Cerebellar cortex (tissue), 1 donor: ENCODE measurements around the gene ZNF346.
A peak's percentile ranks its signal among the peaks of the same experiment; 100 is the strongest.

Experiments used
- DNase-seq: peaks from one replicate; pipeline ENCODE4 v3.0.0-alpha.2; 2015; ENCODE audit warnings: low spot score

The ZNF346 gene

DNA sequence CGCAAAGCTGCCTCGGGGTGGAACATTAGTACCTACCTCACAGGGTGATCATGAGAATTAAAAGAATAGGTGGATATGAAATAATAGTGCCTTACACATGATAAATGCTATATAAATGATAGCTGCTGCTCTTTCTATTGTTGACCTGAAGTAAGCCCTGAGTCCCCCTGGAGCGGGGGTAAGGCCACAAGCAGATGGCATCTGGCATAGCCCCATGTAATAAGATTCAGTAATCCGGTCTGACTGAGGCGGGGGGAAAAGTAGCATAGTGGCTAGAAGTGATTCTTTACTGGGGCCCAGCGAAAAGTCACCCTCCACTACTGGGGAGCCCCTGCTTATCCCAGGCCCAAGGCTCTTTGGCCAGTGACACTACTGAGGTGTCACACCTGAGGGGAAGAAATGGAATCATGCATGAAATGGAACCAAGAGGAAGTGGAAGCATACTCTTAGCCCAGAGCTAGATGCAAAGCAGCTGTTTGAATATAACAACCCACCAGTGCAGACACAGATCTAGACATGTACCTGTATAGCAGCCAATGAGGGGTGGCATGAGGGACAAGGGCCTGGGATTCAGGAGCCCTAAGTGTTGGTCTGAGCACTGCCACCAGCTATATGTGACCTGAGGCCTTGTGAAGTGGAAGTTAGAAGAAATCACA is 48.2 kb downstream of the ZNF346 start:
- no peak for DNase-seq

DNA sequence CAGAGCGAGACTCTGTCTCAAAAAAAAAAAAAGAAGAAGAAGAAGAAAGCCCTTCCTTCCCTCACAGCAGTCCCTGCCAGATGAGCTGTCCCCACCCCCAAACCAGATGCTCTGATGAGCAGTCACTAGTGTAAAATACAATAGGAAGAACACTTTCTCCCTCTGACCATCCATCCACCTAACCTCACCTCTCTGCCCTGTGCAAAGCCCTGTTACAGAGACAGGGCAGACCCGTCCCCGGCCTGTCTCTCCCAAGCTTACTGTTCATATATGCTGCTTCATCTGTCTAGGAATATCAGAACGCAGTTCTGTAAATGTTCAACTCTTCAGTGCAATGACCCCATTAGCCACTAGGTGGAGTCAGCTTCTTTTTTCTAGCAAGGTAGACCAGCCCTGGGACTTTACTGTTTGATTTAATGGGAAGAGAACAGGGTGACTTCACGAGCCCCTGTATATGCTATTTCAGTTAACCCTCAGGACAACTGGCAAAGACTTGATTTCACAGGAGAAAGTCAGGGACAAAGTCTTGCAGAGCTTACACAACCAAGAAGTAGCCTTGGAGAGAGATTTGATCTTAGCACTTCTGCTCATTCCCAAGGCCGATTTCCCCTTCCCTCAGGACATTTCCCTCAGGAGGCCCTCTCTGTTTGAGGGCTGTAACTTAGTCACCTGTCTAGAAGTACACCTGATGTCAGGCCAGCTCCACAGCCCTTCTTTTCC is 49.3 kb downstream of the ZNF346 start:
- DNase-seq, result peak; percentile 90

DNA sequence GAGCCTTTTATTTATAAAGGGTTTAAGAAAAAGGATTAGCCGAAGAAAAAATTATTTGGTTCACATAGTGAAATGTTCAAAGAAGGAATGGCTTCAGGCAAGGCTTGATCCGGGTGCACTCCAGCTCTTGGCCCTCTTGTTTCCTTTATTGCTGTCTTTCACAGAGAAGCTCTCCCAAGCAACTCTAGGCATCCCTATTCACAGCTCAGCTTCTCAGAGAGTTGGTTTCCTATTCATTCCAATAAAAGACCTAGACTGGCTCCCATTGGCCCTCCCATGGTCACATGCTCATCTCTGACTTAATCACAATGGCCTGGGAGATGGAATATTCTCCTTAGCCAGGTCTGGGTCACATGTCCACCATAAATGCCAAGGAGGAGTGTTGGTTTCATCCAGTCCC is 54.8 kb downstream of the ZNF346 start:
- no peak for DNase-seq

DNA sequence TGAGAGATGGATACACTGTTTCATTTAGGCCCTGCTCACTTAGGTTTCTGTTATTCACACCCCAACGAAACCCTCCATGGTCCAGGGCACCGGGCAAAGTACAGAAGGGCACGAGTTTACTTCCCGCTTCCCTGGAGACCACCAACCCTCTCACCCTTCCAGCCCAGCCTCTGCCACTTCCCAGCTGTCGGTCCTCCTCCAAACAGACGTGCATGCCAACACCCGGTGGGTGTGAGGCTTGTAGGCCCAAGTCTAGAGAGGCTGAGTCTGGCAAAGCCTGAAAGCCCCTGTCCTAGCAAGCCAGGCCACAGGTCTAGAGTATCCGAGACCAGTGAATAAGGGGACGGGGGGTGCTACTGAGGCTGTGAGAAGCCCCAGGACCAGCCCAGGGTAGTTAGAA is 57.1 kb downstream of the ZNF346 start:
- no peak for DNase-seq

DNA sequence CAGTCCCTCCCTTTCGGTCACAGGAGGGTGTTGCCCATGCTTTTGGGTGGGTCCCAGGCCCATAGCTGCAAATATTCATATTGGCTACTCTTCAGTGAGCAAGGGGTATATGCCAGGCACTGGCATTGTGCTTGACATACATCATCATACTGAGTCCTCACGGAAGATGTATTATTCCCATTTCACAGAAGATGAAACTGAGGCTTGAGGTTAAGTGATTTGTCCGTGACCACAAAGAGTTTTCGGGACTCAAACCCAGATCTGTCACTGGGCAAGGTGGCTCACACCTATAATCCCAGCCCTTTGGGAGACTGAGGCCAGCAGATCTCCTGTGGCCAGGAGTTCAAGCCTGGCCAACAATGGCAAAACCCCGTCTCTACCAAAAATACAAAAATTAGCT is 57.8 kb downstream of the ZNF346 start:
- DNase-seq, result no peak

DNA sequence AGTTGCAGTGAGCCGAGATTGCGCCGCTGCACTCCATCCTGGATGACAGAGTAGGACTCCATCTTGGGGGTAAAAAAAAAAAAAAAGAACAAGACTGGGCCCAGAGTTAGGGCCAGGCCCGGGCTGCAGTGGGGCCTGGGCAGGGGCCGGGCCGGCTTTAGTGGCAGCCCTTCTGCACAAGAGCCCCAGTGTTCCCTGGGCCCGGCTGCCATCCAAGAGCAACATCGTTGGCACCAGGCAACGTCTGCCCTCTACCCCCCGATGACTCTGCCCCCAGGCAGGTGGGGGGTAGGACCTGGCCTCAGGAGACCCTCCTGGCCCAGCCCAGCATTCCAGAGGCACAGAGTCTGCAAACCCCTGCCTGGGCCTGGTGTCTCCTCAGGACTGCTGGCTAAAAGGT is 59.4 kb downstream of the ZNF346 start:
- DNase-seq, result no peak

DNA sequence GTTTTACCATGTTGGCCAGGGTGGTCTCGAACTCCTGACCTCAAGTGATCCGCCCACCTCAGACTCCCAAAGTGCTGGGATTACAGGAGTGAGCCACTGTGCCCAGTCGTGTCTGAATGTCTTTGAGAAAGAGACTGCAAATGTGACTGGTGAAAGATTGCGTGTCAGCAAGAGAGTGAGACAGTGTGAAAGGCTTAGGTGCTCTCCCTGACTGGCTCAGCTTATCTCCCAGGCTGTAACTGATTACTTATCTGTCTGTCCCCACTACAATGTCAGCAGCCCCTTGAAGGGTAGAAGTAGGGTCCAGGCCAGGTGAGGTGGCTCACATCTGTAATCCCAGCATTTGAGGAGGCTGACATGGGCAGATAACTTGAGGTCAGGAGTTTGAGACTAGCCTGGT is 60.9 kb downstream of the ZNF346 start:
- no peak for DNase-seq

DNA sequence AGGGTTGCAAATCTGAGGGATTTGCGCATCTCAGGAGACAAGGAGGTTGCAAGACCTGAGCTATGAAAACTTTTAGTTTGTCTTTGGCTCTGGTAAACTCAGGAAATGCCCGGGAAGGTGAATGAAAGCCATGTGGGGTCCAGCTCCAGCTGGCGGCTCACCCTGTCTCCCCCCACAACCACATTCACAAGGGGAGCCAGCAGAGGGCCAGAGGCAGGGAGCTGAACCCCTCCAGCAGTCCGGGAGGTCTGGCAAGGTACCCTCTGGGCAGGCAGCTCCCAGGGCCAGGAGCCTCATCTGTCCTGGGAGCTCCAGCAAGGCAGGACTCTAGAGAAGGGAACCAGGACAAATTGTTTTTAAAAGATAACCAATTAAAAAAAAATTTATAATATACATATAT is 61.7 kb downstream of the ZNF346 start:
- DNase-seq, result no peak

DNA sequence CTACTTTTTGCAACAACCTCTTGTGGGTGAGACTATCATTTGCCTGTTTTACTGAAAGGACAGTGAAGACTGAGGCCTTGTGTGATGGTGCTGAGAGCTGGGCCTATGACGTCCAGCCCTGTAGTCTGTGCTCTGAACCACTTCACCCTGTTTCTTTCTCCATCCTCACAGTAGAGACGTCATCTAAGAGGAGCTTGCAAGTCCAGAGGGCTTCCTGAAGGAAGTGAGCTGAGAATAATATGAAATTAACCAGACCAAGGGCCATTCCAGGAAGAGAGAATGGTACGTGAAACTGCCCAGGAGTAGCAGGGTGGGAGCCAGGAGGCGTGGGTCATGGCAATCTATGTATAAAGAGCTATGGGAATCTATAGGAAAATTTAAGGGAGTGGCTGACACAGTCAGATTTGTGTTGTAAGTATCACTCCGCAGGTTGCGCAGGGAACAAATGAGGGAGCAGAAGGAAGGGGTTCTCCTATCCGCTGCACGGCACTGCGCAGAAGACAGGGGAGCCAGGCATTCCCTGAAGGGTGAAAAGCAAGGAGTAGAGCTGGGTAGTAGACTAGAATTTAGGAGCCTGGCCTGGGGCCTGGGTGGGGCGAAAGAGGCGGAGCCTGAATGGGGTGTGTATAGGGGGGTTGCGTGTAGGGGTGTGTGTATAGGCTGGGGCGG is 63.6 kb downstream of the ZNF346 start:
- peak; percentile 13 for DNase-seq

DNA sequence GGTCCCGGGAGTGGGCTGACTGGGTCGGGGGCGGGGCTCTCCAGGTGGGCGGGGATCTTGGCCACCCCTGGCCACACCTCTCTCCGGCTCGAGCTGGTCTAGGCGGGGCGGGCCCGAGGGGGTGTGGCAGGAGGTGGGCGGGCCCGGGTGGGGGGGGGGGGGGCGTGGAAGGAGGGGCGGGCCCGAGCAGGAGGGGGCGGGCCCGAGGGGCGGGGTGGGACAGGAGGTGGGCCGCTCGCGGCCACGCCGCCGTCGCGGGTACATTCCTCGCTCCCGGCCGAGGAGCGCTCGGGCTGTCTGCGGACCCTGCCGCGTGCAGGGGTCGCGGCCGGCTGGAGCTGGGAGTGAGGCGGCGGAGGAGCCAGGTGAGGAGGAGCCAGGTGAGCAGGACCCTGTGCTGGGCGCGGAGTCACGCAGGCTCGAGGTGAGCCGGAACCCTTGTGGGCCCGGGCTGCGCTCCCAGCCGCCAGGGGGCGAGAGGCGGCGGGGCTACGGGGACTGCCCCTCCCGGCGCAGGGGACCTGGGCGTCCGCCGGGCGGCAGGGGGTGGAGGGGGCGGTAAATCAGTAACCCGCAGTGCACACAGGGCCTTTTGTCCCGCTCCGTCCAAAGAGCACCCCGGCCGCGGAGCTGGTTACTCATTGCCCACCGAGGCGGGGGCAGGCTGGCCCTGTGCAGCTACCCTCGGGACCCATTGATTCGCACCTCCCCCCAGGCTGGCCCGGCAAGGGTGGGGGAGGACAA is 64.3 kb downstream of the ZNF346 start, which contains the start of gene FGFR4:
FGFR4 (plus strand) TSS at position 262 of the 744 bp plus-strand sequence. CDS start 2,688 bp downstream, outside the sequence.
- DNase-seq, result peak; percentile 57

DNA sequence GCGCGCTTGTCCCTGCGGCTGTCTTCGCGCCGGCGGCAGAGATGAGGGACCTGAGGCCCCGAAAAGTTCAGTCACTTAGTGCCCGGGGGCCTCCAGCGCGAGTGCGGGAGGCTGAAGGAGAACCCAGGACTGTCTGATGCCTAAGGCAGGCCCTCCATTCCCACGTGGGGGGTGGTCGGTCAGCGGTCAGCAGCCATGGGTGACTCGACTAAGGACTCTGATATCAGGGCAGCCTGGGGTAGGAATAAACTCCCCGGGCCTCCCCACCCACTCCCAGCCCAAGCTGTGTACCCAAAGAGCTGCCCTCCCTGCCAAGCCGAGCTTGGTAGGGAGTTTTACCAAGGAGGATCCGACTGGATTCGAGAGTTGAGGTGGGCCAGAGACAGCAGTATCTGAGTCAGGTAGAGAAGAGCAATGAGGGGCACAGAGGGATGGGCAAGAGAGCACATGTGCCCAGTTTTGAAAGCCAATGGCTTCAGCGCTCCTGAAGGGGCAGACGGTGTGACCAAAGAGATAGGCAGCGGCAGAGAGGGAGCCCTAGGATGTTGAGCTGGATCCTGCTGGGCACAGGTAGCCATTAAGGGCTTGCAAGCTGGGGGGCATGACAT is 65.0 kb downstream of the ZNF346 start:
- no peak for DNase-seq

DNA sequence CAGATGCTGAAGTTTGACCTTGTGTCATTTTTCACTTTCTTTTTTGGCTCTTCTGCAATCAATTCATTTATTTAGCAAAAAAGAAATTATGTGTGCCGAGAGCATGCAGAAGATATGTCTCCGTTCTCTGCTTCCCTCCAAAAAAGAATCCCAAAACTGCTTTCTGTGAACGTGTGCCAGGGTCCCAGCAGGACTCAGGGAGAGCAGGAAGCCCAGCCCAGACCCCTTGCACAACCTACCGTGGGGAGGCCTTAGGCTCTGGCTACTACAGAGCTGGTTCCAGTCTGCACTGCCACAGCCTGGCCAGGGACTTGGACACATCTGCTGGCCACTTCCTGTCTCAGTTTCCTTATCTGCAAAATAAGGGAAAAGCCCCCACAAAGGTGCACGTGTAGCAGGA is 66.6 kb downstream of the ZNF346 start:
- no peak for DNase-seq

DNA sequence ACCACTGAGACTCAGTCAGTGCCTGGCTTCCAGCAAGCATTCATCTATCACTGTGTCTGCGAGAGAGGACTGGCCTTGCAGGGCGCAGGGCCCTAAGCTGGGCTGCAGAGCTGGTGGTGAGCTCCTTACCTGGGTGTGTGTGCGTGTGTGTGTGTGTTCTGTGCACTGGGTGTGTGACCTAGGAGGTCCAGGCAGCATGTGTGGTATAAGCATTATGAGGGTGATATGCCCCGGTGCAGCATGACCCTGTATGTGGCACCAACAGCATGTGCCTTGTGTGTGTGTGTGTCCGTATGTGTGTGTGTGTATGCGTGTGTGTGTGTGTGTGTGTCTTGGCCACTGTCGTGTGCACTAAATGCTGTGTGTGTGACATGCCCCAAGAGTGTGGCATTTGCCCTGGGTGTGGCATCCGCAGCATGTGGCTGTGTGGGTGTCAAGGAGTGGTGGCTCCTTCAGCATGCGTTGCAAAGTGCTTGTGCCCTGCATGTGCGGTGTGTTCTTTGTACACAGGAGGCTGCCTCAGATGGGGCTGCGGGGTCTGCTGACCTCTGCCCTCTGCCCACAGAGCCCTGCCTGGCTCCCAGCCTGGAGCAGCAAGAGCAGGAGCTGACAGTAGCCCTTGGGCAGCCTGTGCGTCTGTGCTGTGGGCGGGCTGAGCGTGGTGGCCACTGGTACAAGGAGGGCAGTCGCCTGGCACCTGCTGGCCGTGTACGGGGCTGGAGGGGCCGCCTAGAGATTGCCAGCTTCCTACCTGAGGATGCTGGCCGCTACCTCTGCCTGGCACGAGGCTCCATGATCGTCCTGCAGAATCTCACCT is 67.5 kb downstream of the ZNF346 start:
- DNase-seq, result no peak

DNA sequence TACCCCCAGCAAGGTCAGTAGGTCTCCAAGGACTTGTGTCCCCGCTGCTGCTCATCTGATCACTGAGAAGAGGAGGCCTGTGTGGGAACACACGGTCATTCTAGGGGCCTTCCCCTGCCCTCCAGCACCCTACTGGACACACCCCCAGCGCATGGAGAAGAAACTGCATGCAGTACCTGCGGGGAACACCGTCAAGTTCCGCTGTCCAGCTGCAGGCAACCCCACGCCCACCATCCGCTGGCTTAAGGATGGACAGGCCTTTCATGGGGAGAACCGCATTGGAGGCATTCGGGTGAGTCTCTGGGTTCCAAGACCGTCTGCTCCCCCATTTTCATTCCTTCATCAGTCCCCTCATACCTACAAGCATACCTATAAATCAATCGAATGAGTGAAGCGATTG is 68.3 kb downstream of the ZNF346 start:
- no peak for DNase-seq

DNA sequence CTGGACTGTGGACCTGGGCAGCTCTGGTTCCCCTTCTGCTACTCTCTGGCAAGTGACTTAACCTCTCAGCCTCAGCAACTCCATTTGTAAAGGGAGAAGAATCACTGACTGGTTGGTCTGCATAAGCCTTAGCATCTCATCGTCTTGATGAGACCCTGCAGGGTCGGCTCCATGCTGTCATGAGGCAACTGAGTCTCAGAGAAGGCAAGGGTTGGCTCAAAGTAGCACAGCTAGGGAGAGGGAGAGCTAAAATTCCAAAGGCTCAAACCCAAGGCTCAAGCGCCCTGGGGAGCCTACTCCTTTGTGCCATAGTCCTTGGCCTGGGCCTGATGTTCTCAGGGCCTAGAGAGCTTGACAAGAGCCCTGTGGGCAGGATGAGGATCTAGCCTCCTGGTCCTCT is 68.7 kb downstream of the ZNF346 start:
- DNase-seq, result no peak

DNA sequence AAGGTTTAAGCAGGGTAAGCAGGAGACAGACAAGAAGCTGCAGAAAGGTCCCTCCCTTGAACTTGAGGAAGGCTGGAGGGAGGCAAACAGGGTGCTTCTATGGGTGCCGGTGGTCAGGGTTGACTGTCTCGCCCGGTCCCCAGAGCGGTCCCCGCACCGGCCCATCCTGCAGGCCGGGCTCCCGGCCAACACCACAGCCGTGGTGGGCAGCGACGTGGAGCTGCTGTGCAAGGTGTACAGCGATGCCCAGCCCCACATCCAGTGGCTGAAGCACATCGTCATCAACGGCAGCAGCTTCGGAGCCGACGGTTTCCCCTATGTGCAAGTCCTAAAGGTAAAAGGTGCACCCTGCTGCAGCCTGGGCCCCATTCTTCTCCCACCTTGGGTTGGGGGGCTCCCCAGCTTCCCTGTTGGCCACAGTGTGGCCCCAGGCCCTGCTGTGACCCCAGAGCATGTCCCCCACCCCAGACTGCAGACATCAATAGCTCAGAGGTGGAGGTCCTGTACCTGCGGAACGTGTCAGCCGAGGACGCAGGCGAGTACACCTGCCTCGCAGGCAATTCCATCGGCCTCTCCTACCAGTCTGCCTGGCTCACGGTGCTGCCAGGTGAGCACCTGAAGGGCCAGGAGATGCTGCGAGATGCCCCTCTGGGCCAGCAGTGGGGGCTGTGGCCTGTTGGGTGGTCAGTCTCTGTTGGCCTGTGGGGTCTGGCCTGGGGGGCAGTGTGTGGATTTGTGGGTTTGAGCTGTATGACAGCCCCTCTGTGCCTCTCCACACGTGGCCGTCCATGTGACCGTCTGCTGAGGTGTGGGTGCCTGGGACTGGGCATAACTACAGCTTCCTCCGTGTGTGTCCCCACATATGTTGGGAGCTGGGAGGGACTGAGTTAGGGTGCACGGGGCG is 69.9 kb downstream of the ZNF346 start:
- DNase-seq, result no peak

DNA sequence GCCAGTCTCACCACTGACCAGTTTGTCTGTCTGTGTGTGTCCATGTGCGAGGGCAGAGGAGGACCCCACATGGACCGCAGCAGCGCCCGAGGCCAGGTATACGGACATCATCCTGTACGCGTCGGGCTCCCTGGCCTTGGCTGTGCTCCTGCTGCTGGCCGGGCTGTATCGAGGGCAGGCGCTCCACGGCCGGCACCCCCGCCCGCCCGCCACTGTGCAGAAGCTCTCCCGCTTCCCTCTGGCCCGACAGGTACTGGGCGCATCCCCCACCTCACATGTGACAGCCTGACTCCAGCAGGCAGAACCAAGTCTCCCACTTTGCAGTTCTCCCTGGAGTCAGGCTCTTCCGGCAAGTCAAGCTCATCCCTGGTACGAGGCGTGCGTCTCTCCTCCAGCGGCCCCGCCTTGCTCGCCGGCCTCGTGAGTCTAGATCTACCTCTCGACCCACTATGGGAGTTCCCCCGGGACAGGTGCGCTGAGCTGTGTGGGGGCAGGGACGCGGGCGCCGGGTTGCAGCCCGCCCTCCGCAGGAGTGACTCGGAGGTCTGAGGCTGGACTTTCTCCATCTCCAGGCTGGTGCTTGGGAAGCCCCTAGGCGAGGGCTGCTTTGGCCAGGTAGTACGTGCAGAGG is 70.7 kb downstream of the ZNF346 start:
- no peak for DNase-seq

DNA sequence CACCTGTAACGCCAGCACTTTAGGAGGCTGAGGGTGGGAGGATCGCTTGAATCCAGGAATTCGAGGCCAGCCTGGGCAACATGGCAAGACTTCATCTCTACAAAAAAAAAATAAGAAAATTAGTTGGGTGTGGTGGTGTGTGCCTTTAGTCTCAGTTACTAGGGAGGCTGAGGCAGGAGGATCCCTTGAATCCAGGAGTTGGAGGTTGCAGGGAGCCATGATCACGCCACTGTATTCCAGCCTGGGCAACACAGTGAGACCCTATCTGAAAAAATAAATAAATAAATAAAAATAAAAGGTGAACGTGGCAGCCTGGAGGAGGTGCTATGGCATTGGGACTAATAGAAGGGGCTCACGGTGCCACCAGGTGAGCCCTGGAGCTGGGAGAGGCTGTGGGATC is 71.3 kb downstream of the ZNF346 start:
- DNase-seq, result no peak

DNA sequence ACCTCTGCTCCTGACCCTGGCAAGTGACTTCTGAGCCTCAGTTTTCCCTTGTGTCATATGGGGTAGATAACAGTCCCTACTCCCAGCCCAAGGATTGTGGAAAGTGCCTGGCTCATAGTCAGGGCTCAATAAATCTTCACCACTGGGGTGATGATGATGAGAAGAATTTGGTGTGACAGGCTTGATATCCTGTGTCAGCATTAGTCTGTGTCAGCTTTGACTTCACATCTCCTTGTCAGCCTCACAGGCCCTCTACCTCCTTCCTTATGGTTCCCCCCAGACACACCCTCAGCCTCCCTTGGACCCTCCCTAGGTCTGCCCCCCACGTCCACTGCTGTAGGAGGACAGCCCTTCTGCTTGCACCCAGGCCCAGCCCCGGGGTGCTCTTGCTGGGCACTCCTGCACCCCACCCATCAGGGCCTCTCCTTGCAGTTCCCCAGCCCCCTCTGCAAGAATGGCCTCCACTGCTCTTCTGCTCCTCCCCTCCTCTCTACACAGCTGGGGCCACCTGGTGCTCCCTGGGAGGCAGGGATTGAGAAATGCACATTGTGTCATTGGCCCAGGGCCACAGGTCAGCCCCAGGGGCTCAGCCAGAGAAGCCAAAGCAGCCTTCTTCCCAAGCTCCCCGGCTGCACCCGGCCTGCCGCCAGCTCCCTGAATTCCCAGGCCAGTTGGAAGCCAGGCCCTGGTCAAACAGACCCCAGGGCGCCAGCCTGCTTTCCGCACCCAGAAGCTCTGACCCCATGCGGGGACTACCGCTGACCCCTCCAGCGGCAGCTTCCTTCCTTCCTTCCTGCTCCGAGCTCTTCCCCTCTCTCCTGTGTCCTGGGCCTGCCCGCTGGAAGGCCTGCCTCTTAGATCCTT is 72.0 kb downstream of the ZNF346 start:
- no peak for DNase-seq
